ENCODE measurements around the gene MS4A8. TPM values are rescaled to one million over a fixed set of nuclear protein-coding genes. Genes with fewer than 3 reads are reported as not detected.
"Not testable (repeated sequence)": the region's sequence is repeated elsewhere in the genome, so short reads cannot be mapped to it uniquely, and the experiment has no call there.

The MS4A8 gene
- total RNA-seq, 8 experiments from 2014 or later, result 0.43 to 5.1 TPM; not detected in 6

GRCh38 chr11:60705895-60706294 lies 6.5 kb downstream of the MS4A8 start:
- ATAC-seq (replicated peaks in 6 of 8), result no peak
- WGBS, 10 experiments, result 6 to 89% (median 74%) methylated on average over 1 to 5 of the region's 5 CpGs; no CpG with 5 or more reads in 3 of the 10 experiments
- no peak overlapping the region for H3K4me3 ChIP-seq
- H3K27ac ChIP-seq, result no peak overlapping the region
- H3K4me1 ChIP-seq (replicated peaks in 1 of 2), result no peaks in the 10 kb centered on the region
- in situ Hi-C loops (cut with MboI; ENCODE audit: low pct_unique_long_range_greater_than_20kb in 2 of 9, low sequenced_read_pairs in 9 of 9, unreplicated experiment in 9 of 9), result no loop called here

DNA sequence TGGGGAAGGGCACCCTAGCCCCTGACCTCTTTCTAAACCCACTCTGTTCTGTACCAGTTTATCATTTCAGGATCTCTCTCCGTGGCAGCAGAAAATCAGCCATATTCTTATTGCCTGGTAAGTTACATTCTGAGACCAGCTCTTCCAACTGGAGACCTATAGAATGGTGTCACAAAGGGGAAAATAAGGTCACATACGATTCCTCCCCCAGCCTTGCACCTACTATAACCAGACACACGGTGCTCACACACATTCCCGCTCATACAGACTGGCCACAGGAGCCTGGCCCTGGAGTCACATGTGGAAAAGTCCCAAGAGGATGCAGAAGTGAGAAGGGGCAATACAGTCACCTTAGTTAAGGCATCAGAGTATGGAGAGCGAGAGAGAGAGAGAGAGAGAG lies 7.5 kb downstream of the MS4A8 start:
- ATAC-seq (replicated peaks in 6 of 8), result no peak
- in situ Hi-C loops (cut with MboI; ENCODE audit: low pct_unique_long_range_greater_than_20kb in 2 of 9, low sequenced_read_pairs in 9 of 9, unreplicated experiment in 9 of 9), result no loop called here
- H3K27ac ChIP-seq, result no peak overlapping the region
- no peaks in the 10 kb centered on the region for H3K4me1 ChIP-seq (replicated peaks in 1 of 2)
- 0 to 89% (median 56%) methylated on average over 1 to 4 of the region's 5 CpGs; no CpG with 5 or more reads in 1 of the 10 experiments for WGBS, 10 experiments
- H3K4me3 ChIP-seq, result no peak overlapping the region

DNA sequence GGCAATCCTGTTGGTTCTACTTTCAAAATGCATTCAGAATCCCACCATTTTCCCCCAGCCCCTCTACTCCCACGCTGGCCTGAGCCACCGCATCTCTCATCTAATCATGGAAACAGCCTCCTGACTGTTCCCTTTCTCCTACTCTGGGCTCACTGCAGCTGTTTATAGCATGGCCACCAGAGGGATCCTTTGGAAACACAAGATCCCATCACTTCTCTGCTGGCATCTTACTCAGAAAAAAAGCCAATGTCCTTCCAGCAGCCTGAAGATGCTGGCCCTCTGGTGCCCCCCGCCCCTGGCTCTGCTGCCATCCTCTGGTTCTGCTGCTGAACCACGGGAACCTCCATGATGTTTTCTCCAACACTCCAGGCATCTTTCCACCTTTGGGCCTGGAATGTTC lies 11.1 kb downstream of the MS4A8 start:
- WGBS, 10 experiments, result 0 to 100% (median 41%) methylated on average over 1 to 3 of the region's 4 CpGs; no CpG with 5 or more reads in 2 of the 10 experiments
- in situ Hi-C loops (cut with MboI; ENCODE audit: low pct_unique_long_range_greater_than_20kb in 2 of 9, low sequenced_read_pairs in 9 of 9, unreplicated experiment in 9 of 9), result no loop called here

DNA sequence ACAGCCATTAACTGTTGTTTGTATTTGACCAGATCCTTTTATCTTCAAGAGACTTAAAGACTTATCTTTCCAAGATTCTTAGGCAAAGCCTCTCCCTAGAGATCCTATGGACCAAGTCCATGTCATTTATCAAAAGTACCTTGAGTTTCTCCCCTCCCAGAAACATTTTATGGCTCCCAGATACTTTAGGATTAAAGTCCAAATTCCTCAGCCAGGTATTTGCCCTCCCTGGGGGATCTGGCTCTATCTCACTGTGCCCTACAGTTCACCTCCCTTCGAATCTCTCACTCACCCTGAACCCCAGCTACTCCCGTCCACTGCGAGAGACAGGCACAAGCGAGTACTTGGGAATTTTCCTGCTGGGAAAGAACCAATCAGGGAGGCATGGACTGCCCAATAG lies 11.9 kb downstream of the MS4A8 start:
- WGBS, 10 experiments, result 10 to 90% (median 69%) methylated on average over 2 to 4 of the region's 4 CpGs; no CpG with 5 or more reads in 5 of the 10 experiments
- ATAC-seq (replicated peaks in 6 of 8), result no peak
- Histone ChIP-seq H3K27ac (no peak overlapping the region), H3K4me3 (no peak overlapping the region), H3K4me1 (replicated peaks in 1 of 2) (no peaks in the 10 kb centered on the region)
- in situ Hi-C loops (cut with MboI; ENCODE audit: low pct_unique_long_range_greater_than_20kb in 2 of 9, low sequenced_read_pairs in 9 of 9, unreplicated experiment in 9 of 9), result no loop called here

More for the DNA sequence above, 11.1 kb downstream of the MS4A8 start:
- Histone ChIP-seq H3K4me3 (no peak overlapping the region), H3K27ac (no peak overlapping the region), H3K4me1 (replicated peaks in 1 of 2) (no peaks in the 10 kb centered on the region)
- peak in 1 of 8 experiments; percentile 40 for ATAC-seq (replicated peaks in 6 of 8)

DNA sequence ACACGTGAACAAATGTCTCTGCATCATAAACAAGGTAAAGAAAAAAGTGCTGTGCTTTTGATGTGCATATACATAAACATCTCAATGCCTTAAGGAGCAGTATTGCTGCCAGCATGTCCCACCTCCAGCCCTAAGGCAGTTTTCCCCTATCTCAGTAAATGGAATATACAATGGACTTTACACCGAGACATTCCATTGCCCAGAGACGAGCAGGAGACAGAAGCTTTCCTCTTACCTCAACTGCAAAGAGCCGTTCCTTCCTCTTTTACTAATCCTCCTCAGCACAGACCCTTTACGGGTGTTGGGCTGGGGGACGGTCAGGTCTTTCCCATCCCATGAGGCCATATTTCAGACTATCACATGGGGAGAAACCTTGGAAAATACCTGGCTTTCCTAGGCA lies 14.0 kb downstream of the MS4A8 start:
- H3K4me3 ChIP-seq; ATAC-seq (replicated peaks in 6 of 8); H3K4me1 ChIP-seq (replicated peaks in 1 of 2); H3K27ac ChIP-seq; in situ Hi-C loops (cut with MboI; ENCODE audit: low pct_unique_long_range_greater_than_20kb in 2 of 9, low sequenced_read_pairs in 9 of 9, unreplicated experiment in 9 of 9): not testable (repeated sequence)
- WGBS, 10 experiments, result 0 to 80% (median 40%) methylated on average over 1 of the region's 6 CpGs; no CpG with 5 or more reads in 6 of the 10 experiments

GRCh38 chr11:60717956-60718355 lies 18.5 kb downstream of the MS4A8 start:
- WGBS, 10 experiments, result 20 to 100% (median 36%) methylated on average over 1 to 3 of the region's 5 CpGs; no CpG with 5 or more reads in 5 of the 10 experiments

DNA sequence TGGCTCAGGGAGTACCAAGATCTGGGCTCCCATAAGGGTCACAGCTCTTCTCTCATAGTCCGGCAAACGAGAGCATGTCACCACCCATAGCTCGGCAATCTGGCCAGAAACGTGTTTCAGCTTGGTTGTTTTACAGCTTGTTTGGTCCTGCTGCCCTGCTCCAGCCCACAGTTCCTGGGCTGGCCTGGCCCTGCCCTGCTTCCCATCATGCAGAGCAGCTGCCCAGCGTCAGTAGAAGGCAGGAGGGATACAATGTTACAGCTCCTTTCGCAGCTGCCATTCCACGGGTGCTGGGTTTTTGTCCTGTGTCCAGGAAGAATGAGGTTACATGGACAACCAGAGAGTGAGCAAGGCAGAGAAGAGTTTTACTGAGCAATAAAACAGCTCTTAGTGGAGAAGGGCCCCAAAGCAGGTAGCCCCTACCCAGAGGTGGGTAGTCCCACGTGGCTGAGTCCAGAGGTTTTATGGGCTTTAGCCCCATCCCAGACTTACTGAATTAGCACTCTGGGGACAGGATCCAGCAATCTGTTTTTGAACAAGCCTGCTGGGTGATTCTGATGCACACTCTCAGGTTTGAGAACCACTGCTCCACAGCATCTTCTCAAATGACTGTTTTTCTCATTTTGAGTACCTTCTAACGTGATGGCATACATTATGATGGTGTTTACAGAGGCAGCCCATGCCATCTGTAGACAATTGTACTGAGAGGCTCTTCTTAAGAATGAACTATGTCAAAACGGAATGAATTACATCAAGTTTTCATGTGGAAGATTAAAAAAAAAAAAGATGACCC lies 19.3 kb downstream of the MS4A8 start:
- no peak overlapping the region for H3K27ac ChIP-seq
- 3 to 100% (median 80%) methylated on average over 1 to 8 of the region's 10 CpGs; no CpG with 5 or more reads in 1 of the 10 experiments for WGBS, 10 experiments
- in situ Hi-C loops (cut with MboI; ENCODE audit: low pct_unique_long_range_greater_than_20kb in 2 of 9, low sequenced_read_pairs in 9 of 9, unreplicated experiment in 9 of 9), result no loop called here

More at GRCh38 chr11:60717956-60718355, 18.5 kb downstream of the MS4A8 start:
- H3K4me1 ChIP-seq (replicated peaks in 1 of 2), result no peaks in the 10 kb centered on the region
- no peak overlapping the region for H3K27ac ChIP-seq
- H3K4me3 ChIP-seq, result no peak overlapping the region
- in situ Hi-C loops (cut with MboI; ENCODE audit: low pct_unique_long_range_greater_than_20kb in 2 of 9, low sequenced_read_pairs in 9 of 9, unreplicated experiment in 9 of 9), result no loop called here
- no peak for ATAC-seq (replicated peaks in 6 of 8)

GRCh38 chr11:60719391-60719790 lies 20.0 kb downstream of the MS4A8 start:
- Histone ChIP-seq H3K27ac (no peak overlapping the region), H3K4me3 (no peak overlapping the region), H3K4me1 (replicated peaks in 1 of 2) (no peaks in the 10 kb centered on the region)
- WGBS, 10 experiments, result 0 to 100% (median 77%) methylated on average over 1 to 3 of the region's 4 CpGs; no CpG with 5 or more reads in 2 of the 10 experiments
- ATAC-seq (replicated peaks in 6 of 8), result no peak
- in situ Hi-C loops (cut with MboI; ENCODE audit: low pct_unique_long_range_greater_than_20kb in 2 of 9, low sequenced_read_pairs in 9 of 9, unreplicated experiment in 9 of 9), result no loop called here

More for the DNA sequence above, 19.3 kb downstream of the MS4A8 start:
- ATAC-seq (replicated peaks in 6 of 8), result no peak
- Histone ChIP-seq H3K4me1 (replicated peaks in 1 of 2) (no peaks in the 10 kb centered on the region), H3K4me3 (no peak overlapping the region)

- no peak for ATAC-seq (replicated peaks in 6 of 8)
- H3K27ac ChIP-seq, result no peak overlapping the region
- H3K4me1 ChIP-seq (replicated peaks in 1 of 2), result no peaks in the 10 kb centered on the region
- in situ Hi-C loops (cut with MboI; ENCODE audit: low pct_unique_long_range_greater_than_20kb in 2 of 9, low sequenced_read_pairs in 9 of 9, unreplicated experiment in 9 of 9), result no loop called here
- WGBS, 10 experiments, result 0 to 100% (median 70%) methylated on average over 1 to 6 of the region's 6 CpGs; no CpG with 5 or more reads in 1 of the 10 experiments
- H3K4me3 ChIP-seq, result no peak overlapping the region
Measured at GRCh38 chr11:60720460-60720859, 21.0 kb downstream of the MS4A8 start.

- Histone ChIP-seq H3K27ac (no peak within 1 kb of the TSS), H3K4me1 (replicated peaks in 1 of 2) (no peaks in the 10 kb centered on the region), H3K4me3 (no peak within 1 kb of the TSS)
- WGBS, 10 experiments, result 19 to 100% (median 75%) methylated on average over 1 to 3 of the region's 3 CpGs; no CpG with 5 or more reads in 4 of the 10 experiments
- in situ Hi-C loops (cut with MboI; ENCODE audit: low pct_unique_long_range_greater_than_20kb in 2 of 9, low sequenced_read_pairs in 9 of 9, unreplicated experiment in 9 of 9), result no loop called here
- ATAC-seq (replicated peaks in 6 of 8), result no peak
Measured at GRCh38 chr11:60724420-60724819, 25.0 kb downstream of the MS4A8 start, which contains the start of gene MS4A18. Gene MS4A18 (plus strand): TSS chr11:60724720.

DNA sequence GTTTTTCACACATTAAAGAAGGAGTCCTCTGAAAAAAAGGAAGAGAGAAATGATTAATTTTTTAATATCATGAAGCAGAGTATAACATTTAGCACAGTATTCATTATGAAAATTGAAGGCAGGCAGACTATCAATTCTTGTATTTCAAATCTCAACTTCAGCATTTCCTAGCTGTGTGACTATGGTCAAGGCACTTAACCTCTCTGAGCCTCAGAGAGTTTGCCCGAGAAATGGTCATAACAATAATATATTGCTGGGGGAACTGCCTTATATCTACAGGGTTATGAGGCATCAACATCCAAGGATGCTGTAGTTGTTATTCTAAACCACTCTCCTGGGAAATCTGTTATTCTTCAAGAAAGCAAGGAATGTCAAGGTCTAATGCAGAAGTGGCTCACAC lies 26.2 kb downstream of the MS4A8 start:
- H3K27ac ChIP-seq, result no peak overlapping the region
- WGBS, 10 experiments, result 33 to 100% (median 80%) methylated on average over 1 of the region's 1 CpG; no CpG with 5 or more reads in 4 of the 10 experiments
- ATAC-seq (replicated peaks in 6 of 8), result no peak
- H3K4me3 ChIP-seq, result no peak overlapping the region
- H3K4me1 ChIP-seq (replicated peaks in 1 of 2), result no peaks in the 10 kb centered on the region
- in situ Hi-C loops (cut with MboI; ENCODE audit: low pct_unique_long_range_greater_than_20kb in 2 of 9, low sequenced_read_pairs in 9 of 9, unreplicated experiment in 9 of 9), result loop anchor here in 1 of 9 experiments (25.0 kb wide), 1 partner anchor 88 kb away; no protein-coding TSS in a partner anchor

DNA sequence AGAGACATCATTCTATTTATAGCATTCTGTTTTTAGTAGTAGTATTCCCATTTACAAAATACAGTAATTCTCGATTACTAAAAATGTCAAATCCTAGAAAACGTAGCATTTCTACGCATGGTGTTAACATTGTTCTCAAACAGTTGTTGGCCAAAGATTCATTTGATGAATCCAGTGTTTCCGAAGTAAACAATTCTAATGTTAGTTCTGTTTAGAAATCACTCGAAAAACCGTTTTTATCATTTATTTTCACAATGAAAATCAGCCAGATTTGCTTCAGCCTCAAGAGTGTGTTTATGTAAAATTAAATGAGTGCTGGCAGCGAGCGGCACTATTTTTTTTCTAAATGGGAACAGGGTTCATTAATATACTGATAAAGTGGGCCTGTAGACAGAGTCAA lies 32.2 kb downstream of the MS4A8 start:
- 6 to 95% (median 68%) methylated on average over 1 to 8 of the region's 8 CpGs for WGBS, 10 experiments
- in situ Hi-C loops (cut with MboI; ENCODE audit: low pct_unique_long_range_greater_than_20kb in 2 of 9, low sequenced_read_pairs in 9 of 9, unreplicated experiment in 9 of 9), result loop anchor here in 1 of 9 experiments (25.0 kb wide), 1 partner anchor 94 kb away; no protein-coding TSS in a partner anchor
- Histone ChIP-seq H3K4me3 (no peak overlapping the region), H3K4me1 (replicated peaks in 1 of 2) (no peaks in the 10 kb centered on the region), H3K27ac (no peak overlapping the region)
- ATAC-seq (replicated peaks in 6 of 8), result no peak

DNA sequence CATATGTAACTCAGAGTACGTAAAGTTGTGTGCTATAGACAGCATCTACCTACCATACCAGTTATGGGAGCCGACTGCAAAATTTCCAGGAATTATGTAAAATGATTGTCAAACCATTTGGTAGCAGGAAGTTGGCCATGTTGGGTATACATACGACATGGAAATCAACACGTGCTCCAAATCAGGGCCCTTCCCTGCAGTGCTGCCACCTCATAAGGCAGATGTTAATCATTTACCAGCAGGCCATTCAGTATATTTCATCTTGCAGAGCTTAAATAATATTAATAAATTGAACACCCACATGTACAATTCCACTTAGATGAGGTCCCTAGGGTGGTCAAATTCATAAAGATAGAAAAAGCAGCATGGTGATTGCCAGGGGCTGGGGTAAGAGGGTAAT lies 34.9 kb downstream of the MS4A8 start:
- 22 to 87% (median 73%) methylated on average over 1 to 4 of the region's 4 CpGs; no CpG with 5 or more reads in 3 of the 10 experiments for WGBS, 10 experiments
- no peak overlapping the region for H3K27ac ChIP-seq
- in situ Hi-C loops (cut with MboI; ENCODE audit: low pct_unique_long_range_greater_than_20kb in 2 of 9, low sequenced_read_pairs in 9 of 9, unreplicated experiment in 9 of 9), result loop anchor here in 1 of 9 experiments (25.0 kb wide), 1 partner anchor 97 kb away; no protein-coding TSS in a partner anchor
- H3K4me3 ChIP-seq, result no peak overlapping the region
- ATAC-seq (replicated peaks in 6 of 8), result no peak
- no peaks in the 10 kb centered on the region for H3K4me1 ChIP-seq (replicated peaks in 1 of 2)
